SH-SY5Y (cell line): ENCODE results near the gene TFPI2.

Source experiments
- GATA2 ChIP-seq: IDR thresholded peaks from 2 replicates; pipeline ENCODE4 v1.6.1; 2011; ENCODE audit warnings: mild to moderate bottlenecking, low read depth, low read length
- GATA3 ChIP-seq: IDR thresholded peaks from 2 replicates; pipeline ENCODE4 v1.6.1; 2011; ENCODE audit warnings: low read depth, mild to moderate bottlenecking, low read length, moderate library complexity

DNA sequence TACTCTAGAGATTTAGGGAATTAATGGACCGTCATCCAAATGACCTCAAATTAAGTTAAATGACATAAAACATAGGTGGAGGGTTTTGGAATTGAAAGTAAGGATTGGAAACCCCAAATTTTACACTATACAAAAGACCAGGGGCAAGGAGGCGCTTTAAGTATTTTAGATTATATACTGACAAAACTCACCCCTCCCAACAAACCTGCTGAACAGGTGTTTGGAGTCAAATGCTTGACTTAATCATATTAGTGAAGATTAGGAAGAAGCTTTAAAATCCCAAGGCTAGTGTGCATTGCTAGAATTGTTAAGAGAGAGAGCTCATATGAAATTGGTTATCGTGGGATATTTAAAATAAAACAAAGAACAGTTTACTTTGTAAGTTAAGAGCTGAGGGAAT is 15.7 kb upstream of the TFPI2 start, which contains the start of gene GNGT1:
- TF ChIP-seq GATA3 = no peak
- TF ChIP-seq GATA2 = no peak
